ENCODE data around the gene SHMT2. TPM values are rescaled to one million over a fixed set of nuclear protein-coding genes. Genes with fewer than 3 reads are reported as not detected.

SHMT2 gene
- total and polyA plus RNA-seq, 9 of the 15 experiments (the other 6 are each of a cell fraction or from before 2014, with no cell fraction given): 46.1 to 319 (median 115) TPM

DNA sequence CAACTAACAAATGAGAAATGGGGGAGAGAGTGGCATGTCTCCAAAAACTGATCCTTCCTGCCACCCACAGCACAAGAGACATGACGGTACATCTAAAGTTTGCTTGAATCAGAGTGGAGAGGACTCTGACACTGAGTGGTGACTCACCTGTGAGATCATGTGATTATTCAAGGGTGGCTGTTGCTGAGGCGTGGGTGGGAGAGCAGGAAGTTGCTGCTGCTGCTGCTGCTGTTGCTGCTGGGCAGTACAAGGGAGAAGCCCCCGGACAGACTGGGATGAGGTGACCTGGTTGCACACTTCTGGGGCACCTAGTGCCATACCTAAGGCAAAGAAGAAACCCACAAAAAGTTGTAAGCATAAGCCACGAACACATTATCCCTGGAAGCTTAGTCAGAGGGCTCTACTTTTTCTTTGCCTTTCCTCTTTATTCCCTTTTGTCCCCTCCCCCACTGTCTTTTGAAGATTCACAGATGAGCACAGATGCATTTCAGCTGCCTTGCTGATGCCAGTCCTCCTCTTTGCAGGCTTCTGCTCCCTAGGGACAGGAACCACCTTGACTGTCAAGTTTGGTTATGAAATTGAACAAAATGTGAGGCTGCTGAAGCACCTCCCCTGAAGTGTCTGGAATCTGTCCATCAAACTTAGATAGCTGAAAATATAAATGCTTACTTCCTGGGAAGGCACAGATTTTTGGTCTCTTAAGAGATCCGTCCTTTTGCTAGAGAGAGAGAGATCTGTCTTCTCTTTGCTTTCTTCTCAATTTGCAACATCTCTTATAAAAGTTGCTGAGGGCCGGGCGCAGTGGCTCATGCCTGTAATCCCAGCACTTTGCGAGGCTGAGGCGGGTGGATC lies 50.9 kb downstream of the SHMT2 start (continued):
- TF ChIP-seq, protein P1, sequence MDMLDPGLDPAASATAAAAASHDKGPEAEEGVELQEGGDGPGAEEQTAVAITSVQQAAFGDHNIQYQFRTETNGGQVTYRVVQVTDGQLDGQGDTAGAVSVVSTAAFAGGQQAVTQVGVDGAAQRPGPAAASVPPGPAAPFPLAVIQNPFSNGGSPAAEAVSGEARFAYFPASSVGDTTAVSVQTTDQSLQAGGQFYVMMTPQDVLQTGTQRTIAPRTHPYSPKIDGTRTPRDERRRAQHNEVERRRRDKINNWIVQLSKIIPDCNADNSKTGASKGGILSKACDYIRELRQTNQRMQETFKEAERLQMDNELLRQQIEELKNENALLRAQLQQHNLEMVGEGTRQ (CRISPR knock-in tag; IDR thresholded peaks at IDR 0.05): peak; percentile 67
- TF ChIP-seq TOE1 (IDR thresholded peaks at IDR 0.05; ENCODE audit: borderline replicate concordance) (peak; percentile 96), TOE1 (CRISPR knock-in tag; IDR thresholded peaks at IDR 0.05; ENCODE audit: borderline replicate concordance, low read depth) (no peak), DMBX1 (CRISPR knock-in tag; IDR thresholded peaks at IDR 0.05; ENCODE audit: borderline replicate concordance) (0 out of 2 replicates have a peak, but pooled peaks have one; percentile 51), ZNF589 (CRISPR knock-in tag; IDR thresholded peaks at IDR 0.05; ENCODE audit: low read depth) (peak; percentile 88; the same call in 1 of the 2 replicates), SMARCA4 (IDR thresholded peaks at IDR 0.05) (peak; percentile 90), FOSL1 (tag; conservative IDR thresholded peaks at IDR 0.05) (peak; percentile 99), SMARCC2 (IDR thresholded peaks at IDR 0.05; ENCODE audit: low read depth) (peak; percentile 43; the same call in 1 of the 2 replicates), JUNB (CRISPR knock-in tag; conservative IDR thresholded peaks at IDR 0.05) (0 out of 2 replicates have a peak, but pooled peaks have one; percentile 36), OTX1 (CRISPR knock-in tag; IDR thresholded peaks at IDR 0.05) (0 out of 2 replicates have a peak, but pooled peaks have one; percentile 53), TAF1 (IDR thresholded peaks at IDR 0.05; ENCODE audit: control insufficient read depth, extremely low read depth, insufficient read depth, low read length, severe bottlenecking) (peak; percentile 46), ETV1 (tag; conservative IDR thresholded peaks at IDR 0.05; ENCODE audit: low read depth) (peak; percentile 58; the same call in 1 of the 2 replicates), CC2D1A (IDR thresholded peaks at IDR 0.05) (no peak), LEF1 (IDR thresholded peaks at IDR 0.05) (peak; percentile 90)
- TF ChIP-seq, protein P2, sequence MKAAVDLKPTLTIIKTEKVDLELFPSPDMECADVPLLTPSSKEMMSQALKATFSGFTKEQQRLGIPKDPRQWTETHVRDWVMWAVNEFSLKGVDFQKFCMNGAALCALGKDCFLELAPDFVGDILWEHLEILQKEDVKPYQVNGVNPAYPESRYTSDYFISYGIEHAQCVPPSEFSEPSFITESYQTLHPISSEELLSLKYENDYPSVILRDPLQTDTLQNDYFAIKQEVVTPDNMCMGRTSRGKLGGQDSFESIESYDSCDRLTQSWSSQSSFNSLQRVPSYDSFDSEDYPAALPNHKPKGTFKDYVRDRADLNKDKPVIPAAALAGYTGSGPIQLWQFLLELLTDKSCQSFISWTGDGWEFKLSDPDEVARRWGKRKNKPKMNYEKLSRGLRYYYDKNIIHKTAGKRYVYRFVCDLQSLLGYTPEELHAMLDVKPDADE (conservative IDR thresholded peaks at IDR 0.05; ENCODE audit: control insufficient read depth, low read depth, low read length): peak; percentile 73; the same call in 1 of the 2 replicates
- TF ChIP-seq, protein P3, sequence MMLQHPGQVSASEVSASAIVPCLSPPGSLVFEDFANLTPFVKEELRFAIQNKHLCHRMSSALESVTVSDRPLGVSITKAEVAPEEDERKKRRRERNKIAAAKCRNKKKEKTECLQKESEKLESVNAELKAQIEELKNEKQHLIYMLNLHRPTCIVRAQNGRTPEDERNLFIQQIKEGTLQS (IDR thresholded peaks at IDR 0.05): peak; percentile 98
- TF ChIP-seq, protein P3 (CRISPR knock-in tag; conservative IDR thresholded peaks at IDR 0.05): peak; percentile 92

All from K562 (cell line).